Muscle of arm (tissue), 12 donors: Measurements from ENCODE around the gene KPNA4. TPM values are rescaled to one million over a fixed set of nuclear protein-coding genes. Genes with fewer than 3 reads are reported as not detected.
"Not testable (repeated sequence)": the region's sequence is repeated elsewhere in the genome, so short reads cannot be mapped to it uniquely, and the experiment has no call there.

ENCODE experiments used
- DNase-seq: peaks from one replicate; pipeline ENCODE4 v3.0.0-alpha.2; 2013
- polyA plus RNA-seq, 12 donors: library from polyadenylated mRNA; unstranded; fragments of 120-200 nt; gene quantifications; one replicate each; pipeline ENCODE4 v1.2.1, GENCODE V29; 2013; ENCODE audit not compliant: insufficient read length in 12 of 12

The KPNA4 gene
- polyA plus RNA-seq, 12 donors: 27.3 to 84.4 (median 76.1) TPM; not detected in 1

GRCh38 chr3:160454995-160455394 is 110.4 kb downstream of the KPNA4 start:
- DNase-seq: no peak

GRCh38 chr3:160452251-160452650 is 113.1 kb downstream of the KPNA4 start:
- not testable (repeated sequence) for DNase-seq

GRCh38 chr3:160451602-160452001 is 113.8 kb downstream of the KPNA4 start:
- no peak for DNase-seq

GRCh38 chr3:160450846-160451245 is 114.5 kb downstream of the KPNA4 start:
- no peak for DNase-seq

- DNase-seq: peak; percentile 94
Measured at GRCh38 chr3:160449636-160450598, 115.5 kb downstream of the KPNA4 start, which contains the start of gene TRIM59. TSS of gene TRIM59 (minus strand) at chr3:160449786. CDS start at chr3:160439183, 10,603 bp downstream.

GRCh38 chr3:160448845-160449635 is 116.3 kb downstream of the KPNA4 start:
- peak; percentile 37 for DNase-seq

GRCh38 chr3:160447544-160447943 is 117.8 kb downstream of the KPNA4 start:
- DNase-seq: no peak

- no peak for DNase-seq
Measured at GRCh38 chr3:160446522-160447056, 118.8 kb downstream of the KPNA4 start.

GRCh38 chr3:160445854-160446253 is 119.5 kb downstream of the KPNA4 start:
- DNase-seq: no peak

Other genes with a start within 250 kb of the KPNA4 start
- 10 to 100 TPM in 11 of 12 donors, not detected in 1; 17.0 to 41.0 (median 27.4) TPM for gene IFT80, start 166.3 kb downstream of the KPNA4 start, polyA plus RNA-seq
- gene SMC4, start 165.9 kb downstream of the KPNA4 start, polyA plus RNA-seq: 100 to 1,000 TPM in 3 of 12 donors, 10 to 100 TPM in 8, not detected in 1; 45.3 to 156 (median 89.3) TPM
- gene TRIM59, start 115.8 kb downstream of the KPNA4 start, polyA plus RNA-seq: 10 to 100 TPM in 7 of 12 donors, 1 to 10 TPM in 4, not detected in 1; 7.4 to 18.9 (median 10.6) TPM
- not detected for gene ARL14, start 111.6 kb upstream of the KPNA4 start, polyA plus RNA-seq
- gene PPM1L, start 190.7 kb upstream of the KPNA4 start, polyA plus RNA-seq: 10 to 100 TPM in 8 of 12 donors, 1 to 10 TPM in 3, not detected in 1; 7.3 to 14.3 (median 11.3) TPM